ENCODE measurements around the gene DOHH. TPM values are rescaled to one million over a fixed set of nuclear protein-coding genes. Genes with fewer than 3 reads are reported as not detected.

Gene DOHH
- total and polyA plus RNA-seq, 4 donors = 1.4 to 12.0 (median 9.2) TPM

DNA sequence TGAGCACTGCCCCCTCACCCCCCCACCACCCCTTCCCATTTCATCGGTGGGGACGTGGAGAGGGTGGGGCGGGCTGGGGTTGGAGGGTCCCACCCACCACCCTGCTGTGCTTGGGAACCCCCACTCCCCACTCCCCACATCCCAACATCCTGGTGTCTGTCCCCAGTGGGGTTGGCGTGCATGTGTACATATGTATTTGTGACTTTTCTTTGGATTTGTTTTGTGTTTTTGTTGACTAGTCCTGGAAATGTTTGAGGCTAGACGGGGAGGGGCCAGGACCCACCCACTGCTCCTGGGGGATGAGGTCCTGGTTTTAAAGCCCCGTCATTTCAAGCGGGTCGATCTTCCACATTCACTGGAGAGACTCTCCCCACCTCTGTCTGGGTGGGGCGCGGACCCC, 35.5 kb upstream of the DOHH start:
- no peak overlapping the region for H3K27ac ChIP-seq (ENCODE audit: low read depth in 1 of 2, low read length in 2 of 2)
- no peak overlapping the region for H3K9ac ChIP-seq (ENCODE audit: low read depth in 1 of 2, low read length in 2 of 2)
- no peak for DNase-seq (ENCODE audit: low spot score)
- no peaks in the 10 kb centered on the region for H3K27me3 ChIP-seq (ENCODE audit: control insufficient read depth in 4 of 4, insufficient read depth in 4 of 4, low read length in 3 of 4)
- no peak for TF ChIP-seq TAF1 (conservative IDR thresholded peaks at IDR 0.05)
- TF ChIP-seq HNF4G (IDR thresholded peaks at IDR 0.05) = no peak
- TF ChIP-seq YY1 (IDR thresholded peaks at IDR 0.05) = no peak
- TF ChIP-seq, protein P1, sequence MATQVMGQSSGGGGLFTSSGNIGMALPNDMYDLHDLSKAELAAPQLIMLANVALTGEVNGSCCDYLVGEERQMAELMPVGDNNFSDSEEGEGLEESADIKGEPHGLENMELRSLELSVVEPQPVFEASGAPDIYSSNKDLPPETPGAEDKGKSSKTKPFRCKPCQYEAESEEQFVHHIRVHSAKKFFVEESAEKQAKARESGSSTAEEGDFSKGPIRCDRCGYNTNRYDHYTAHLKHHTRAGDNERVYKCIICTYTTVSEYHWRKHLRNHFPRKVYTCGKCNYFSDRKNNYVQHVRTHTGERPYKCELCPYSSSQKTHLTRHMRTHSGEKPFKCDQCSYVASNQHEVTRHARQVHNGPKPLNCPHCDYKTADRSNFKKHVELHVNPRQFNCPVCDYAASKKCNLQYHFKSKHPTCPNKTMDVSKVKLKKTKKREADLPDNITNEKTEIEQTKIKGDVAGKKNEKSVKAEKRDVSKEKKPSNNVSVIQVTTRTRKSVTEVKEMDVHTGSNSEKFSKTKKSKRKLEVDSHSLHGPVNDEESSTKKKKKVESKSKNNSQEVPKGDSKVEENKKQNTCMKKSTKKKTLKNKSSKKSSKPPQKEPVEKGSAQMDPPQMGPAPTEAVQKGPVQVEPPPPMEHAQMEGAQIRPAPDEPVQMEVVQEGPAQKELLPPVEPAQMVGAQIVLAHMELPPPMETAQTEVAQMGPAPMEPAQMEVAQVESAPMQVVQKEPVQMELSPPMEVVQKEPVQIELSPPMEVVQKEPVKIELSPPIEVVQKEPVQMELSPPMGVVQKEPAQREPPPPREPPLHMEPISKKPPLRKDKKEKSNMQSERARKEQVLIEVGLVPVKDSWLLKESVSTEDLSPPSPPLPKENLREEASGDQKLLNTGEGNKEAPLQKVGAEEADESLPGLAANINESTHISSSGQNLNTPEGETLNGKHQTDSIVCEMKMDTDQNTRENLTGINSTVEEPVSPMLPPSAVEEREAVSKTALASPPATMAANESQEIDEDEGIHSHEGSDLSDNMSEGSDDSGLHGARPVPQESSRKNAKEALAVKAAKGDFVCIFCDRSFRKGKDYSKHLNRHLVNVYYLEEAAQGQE (IDR thresholded peaks at IDR 0.05) = no peak
- no peak for TF ChIP-seq EGR1 (IDR thresholded peaks at IDR 0.05; ENCODE audit: low read depth in 2 of 2)
- TF ChIP-seq, protein P2, sequence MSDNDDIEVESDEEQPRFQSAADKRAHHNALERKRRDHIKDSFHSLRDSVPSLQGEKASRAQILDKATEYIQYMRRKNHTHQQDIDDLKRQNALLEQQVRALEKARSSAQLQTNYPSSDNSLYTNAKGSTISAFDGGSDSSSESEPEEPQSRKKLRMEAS (IDR thresholded peaks at IDR 0.05) = no peak
- no peak for TF ChIP-seq RXRA (IDR thresholded peaks at IDR 0.05)
- TF ChIP-seq, protein P3, sequence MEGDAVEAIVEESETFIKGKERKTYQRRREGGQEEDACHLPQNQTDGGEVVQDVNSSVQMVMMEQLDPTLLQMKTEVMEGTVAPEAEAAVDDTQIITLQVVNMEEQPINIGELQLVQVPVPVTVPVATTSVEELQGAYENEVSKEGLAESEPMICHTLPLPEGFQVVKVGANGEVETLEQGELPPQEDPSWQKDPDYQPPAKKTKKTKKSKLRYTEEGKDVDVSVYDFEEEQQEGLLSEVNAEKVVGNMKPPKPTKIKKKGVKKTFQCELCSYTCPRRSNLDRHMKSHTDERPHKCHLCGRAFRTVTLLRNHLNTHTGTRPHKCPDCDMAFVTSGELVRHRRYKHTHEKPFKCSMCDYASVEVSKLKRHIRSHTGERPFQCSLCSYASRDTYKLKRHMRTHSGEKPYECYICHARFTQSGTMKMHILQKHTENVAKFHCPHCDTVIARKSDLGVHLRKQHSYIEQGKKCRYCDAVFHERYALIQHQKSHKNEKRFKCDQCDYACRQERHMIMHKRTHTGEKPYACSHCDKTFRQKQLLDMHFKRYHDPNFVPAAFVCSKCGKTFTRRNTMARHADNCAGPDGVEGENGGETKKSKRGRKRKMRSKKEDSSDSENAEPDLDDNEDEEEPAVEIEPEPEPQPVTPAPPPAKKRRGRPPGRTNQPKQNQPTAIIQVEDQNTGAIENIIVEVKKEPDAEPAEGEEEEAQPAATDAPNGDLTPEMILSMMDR (IDR thresholded peaks at IDR 0.05; ENCODE audit: low read depth, low read length, missing input control) = no peak
- TF ChIP-seq JUND (IDR thresholded peaks at IDR 0.05) = no peak
- TF ChIP-seq RAD21 (IDR thresholded peaks at IDR 0.05) = no peak
- no peak for TF ChIP-seq FOXA2 (IDR thresholded peaks at IDR 0.05)
- no peak for TF ChIP-seq GABPA (IDR thresholded peaks at IDR 0.05 in 1 of 2, conservative IDR thresholded peaks at IDR 0.05 in 1 of 2)
- no peak for TF ChIP-seq HNF4A (conservative IDR thresholded peaks at IDR 0.05)
- no peak for TF ChIP-seq FOXA1 (IDR thresholded peaks at IDR 0.05)
- 94% methylated on average over 10 of the region's 10 CpGs for WGBS
- no peak overlapping the region for H3K4me3 ChIP-seq (ENCODE audit: low read depth in 1 of 3, low read length in 3 of 3)
- no peaks in the 10 kb centered on the region for H3K9me3 ChIP-seq (ENCODE audit: control insufficient read depth in 4 of 4, low read length in 3 of 4)
- no peaks in the 10 kb centered on the region for H3K4me1 ChIP-seq (ENCODE audit: control insufficient read depth in 4 of 4, insufficient read depth in 4 of 4, low read length in 3 of 4)
- H3K36me3 ChIP-seq (ENCODE audit: control insufficient read depth in 4 of 4, insufficient read depth in 3 of 4, low read depth in 1 of 4, low read length in 3 of 4) = peaks cover 8 to 58% (median 25%) of the 10 kb centered on the region in 4 donors

DNA sequence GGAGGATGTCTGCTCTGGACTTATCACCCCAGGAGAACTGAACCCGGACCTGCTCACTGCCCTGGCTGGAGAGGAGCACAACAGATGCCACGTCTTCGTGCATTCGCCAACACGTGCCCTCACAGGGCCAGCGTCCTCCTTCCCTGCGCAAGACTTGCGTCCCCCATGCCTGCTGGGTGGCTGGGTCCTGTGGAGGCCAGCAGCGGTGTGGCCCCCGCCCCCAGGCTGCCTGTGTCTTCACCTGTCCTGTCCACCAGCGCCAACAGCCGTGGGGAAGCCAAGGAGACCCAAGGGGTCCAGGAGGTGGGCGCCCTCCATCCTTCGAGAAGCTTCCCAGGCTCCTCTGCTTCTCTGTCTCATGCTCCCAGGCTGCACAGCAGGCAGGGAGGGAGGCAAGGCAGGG, 35.1 kb upstream of the DOHH start:
- Histone ChIP-seq H3K36me3 (ENCODE audit: control insufficient read depth in 4 of 4, insufficient read depth in 3 of 4, low read depth in 1 of 4, low read length in 3 of 4) (peaks cover 8 to 62% (median 29%) of the 10 kb centered on the region in 4 donors), H3K27me3 (ENCODE audit: control insufficient read depth in 4 of 4, insufficient read depth in 4 of 4, low read length in 3 of 4) (no peaks in the 10 kb centered on the region), H3K4me1 (ENCODE audit: control insufficient read depth in 4 of 4, insufficient read depth in 4 of 4, low read length in 3 of 4) (no peaks in the 10 kb centered on the region), H3K9me3 (ENCODE audit: control insufficient read depth in 4 of 4, low read length in 3 of 4) (no peaks in the 10 kb centered on the region), H3K9ac (ENCODE audit: low read depth in 1 of 2, low read length in 2 of 2) (no peak overlapping the region), H3K4me3 (ENCODE audit: low read depth in 1 of 3, low read length in 3 of 3) (no peak overlapping the region), H3K27ac (ENCODE audit: low read depth in 1 of 2, low read length in 2 of 2) (no peak overlapping the region)
- TF ChIP-seq, protein P4, sequence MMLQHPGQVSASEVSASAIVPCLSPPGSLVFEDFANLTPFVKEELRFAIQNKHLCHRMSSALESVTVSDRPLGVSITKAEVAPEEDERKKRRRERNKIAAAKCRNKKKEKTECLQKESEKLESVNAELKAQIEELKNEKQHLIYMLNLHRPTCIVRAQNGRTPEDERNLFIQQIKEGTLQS (IDR thresholded peaks at IDR 0.05) = no peak
- TF ChIP-seq, protein P3 (IDR thresholded peaks at IDR 0.05; ENCODE audit: low read depth, low read length, missing input control) = no peak
- no peak for TF ChIP-seq RXRA (IDR thresholded peaks at IDR 0.05)
- no peak for TF ChIP-seq HNF4A (conservative IDR thresholded peaks at IDR 0.05)
- no peak for TF ChIP-seq YY1 (IDR thresholded peaks at IDR 0.05)
- TF ChIP-seq, protein P2 (IDR thresholded peaks at IDR 0.05) = no peak
- TF ChIP-seq GABPA (IDR thresholded peaks at IDR 0.05 in 1 of 2, conservative IDR thresholded peaks at IDR 0.05 in 1 of 2) = no peak
- TF ChIP-seq TAF1 (conservative IDR thresholded peaks at IDR 0.05) = no peak
- TF ChIP-seq SP1 (IDR thresholded peaks at IDR 0.05) = no peak
- TF ChIP-seq NR2F2 (IDR thresholded peaks at IDR 0.05) = no peak
- TF ChIP-seq, protein P1 (IDR thresholded peaks at IDR 0.05) = no peak
- no peak for TF ChIP-seq JUND (IDR thresholded peaks at IDR 0.05)
- TF ChIP-seq FOXA2 (IDR thresholded peaks at IDR 0.05) = no peak
- no peak for TF ChIP-seq FOXA1 (IDR thresholded peaks at IDR 0.05)
- TF ChIP-seq RAD21 (IDR thresholded peaks at IDR 0.05) = no peak
- 96% methylated on average over 14 of the region's 14 CpGs for WGBS
- DNase-seq (ENCODE audit: low spot score) = no peak

Measured in liver (tissue), 9 donors.